NT2/D1 (cell line): Measurements from ENCODE around the gene OR8B3.
"Not testable (repeated sequence)": the region's sequence is repeated elsewhere in the genome, so short reads cannot be mapped to it uniquely, and the experiment has no call there.

Experiments used
- DNase-seq: peaks from one replicate; pipeline ENCODE4 v3.0.0-alpha.2; 2011; ENCODE audit warnings: low read depth, low spot score
- H3K27me3 ChIP-seq: 2 replicates; pipeline ENCODE4 v1.6.0; 2011; ENCODE audit warnings: mild to moderate bottlenecking; ENCODE audit not compliant: insufficient read length, insufficient read depth
- H3K36me3 ChIP-seq: 2 replicates; pipeline ENCODE4 v1.6.1; 2011; ENCODE audit warnings: mild to moderate bottlenecking, low read length, mixed read lengths; ENCODE audit not compliant: insufficient read depth, insufficient read length
- H3K4me1 ChIP-seq: 2 replicates; pipeline ENCODE4 v1.5.1; 2011; ENCODE audit not compliant: insufficient read depth, insufficient read length
- H3K4me3 ChIP-seq: 2 replicates; pipeline ENCODE4 v1.5.1; 2011; ENCODE audit warnings: low read depth; ENCODE audit not compliant: insufficient read length
- H3K9ac ChIP-seq: 2 replicates; pipeline ENCODE4 v1.6.0; 2011; ENCODE audit warnings: low read depth; ENCODE audit not compliant: insufficient read length
- H3K9me3 ChIP-seq: 2 replicates; pipeline ENCODE4 v1.5.1; 2011; ENCODE audit warnings: mild to moderate bottlenecking, low read length; ENCODE audit not compliant: insufficient read depth
- SUZ12 ChIP-seq: IDR thresholded peaks from 2 replicates; pipeline ENCODE4 v1.6.1; 2011; ENCODE audit not compliant: insufficient read length, insufficient read depth; ENCODE audit errors: extremely low read depth
- YY1 ChIP-seq: IDR thresholded peaks from 2 replicates; pipeline ENCODE4 v1.6.1; 2011; ENCODE audit not compliant: insufficient read length, insufficient read depth
- ZNF274 ChIP-seq: IDR thresholded peaks from 2 replicates; pipeline ENCODE4 v1.6.1; 2011; ENCODE audit warnings: mild to moderate bottlenecking, low read depth, low read length

The OR8B3 gene

GRCh38 chr11:124434699-124435098, 35.9 kb upstream of the OR8B3 start:
- DNase-seq: no peak
- Histone ChIP-seq H3K4me1 (no peaks in the 10 kb centered on the region), H3K36me3 (no peaks in the 10 kb centered on the region), H3K27me3 (no peaks in the 10 kb centered on the region), H3K4me3 (no peak overlapping the region), H3K9me3 (no peaks in the 10 kb centered on the region), H3K9ac (no peak overlapping the region)
- no peak for TF ChIP-seq SUZ12
- no peak for TF ChIP-seq YY1

GRCh38 chr11:124429599-124429998, 30.8 kb upstream of the OR8B3 start:
- no peak for DNase-seq
- Histone ChIP-seq H3K4me3 (no peak overlapping the region), H3K36me3 (no peaks in the 10 kb centered on the region), H3K9me3 (no peaks in the 10 kb centered on the region), H3K27me3 (no peaks in the 10 kb centered on the region), H3K9ac (no peak overlapping the region), H3K4me1 (no peaks in the 10 kb centered on the region)
- TF ChIP-seq YY1 (no peak), SUZ12 (no peak), ZNF274 (no peak)

GRCh38 chr11:124424384-124424921, 25.6 kb upstream of the OR8B3 start, which contains the start of gene OR8B4:
TSS of gene OR8B4 (minus strand) at chr11:124424871. CDS start at chr11:124424871, 0 bp downstream.
- H3K27me3 ChIP-seq: no peaks in the 10 kb centered on the region

DNA sequence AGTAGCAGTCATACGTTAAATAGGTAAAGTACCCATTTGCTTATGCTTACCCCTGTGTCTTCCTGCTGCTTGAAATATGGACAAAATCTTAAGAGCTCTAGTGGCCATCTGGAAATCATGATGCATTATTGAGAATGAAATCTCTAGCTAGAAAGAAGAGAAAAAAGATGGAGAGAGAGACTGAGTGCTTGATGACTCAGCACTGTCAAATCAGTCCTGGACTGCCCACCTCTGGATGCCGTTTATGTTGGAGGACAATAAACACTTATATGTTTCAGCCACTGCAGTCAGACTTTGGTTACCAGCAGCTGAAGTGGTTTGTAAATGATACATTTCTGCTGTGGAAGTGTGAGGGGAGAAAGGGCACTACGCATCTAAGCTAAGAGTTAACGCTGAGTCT, 22.2 kb upstream of the OR8B3 start:
- no peak overlapping the region for H3K9ac ChIP-seq
- no peaks in the 10 kb centered on the region for H3K36me3 ChIP-seq
- DNase-seq: no peak
- TF ChIP-seq SUZ12: no peak
- no peak for TF ChIP-seq ZNF274
- TF ChIP-seq YY1: no peak
- H3K4me3 ChIP-seq: no peak overlapping the region
- H3K4me1 ChIP-seq: no peaks in the 10 kb centered on the region
- no peaks in the 10 kb centered on the region for H3K27me3 ChIP-seq
- no peaks in the 10 kb centered on the region for H3K9me3 ChIP-seq

More at GRCh38 chr11:124424384-124424921, 25.6 kb upstream of the OR8B3 start, which contains the start of gene OR8B4:
- no peak within 1 kb of the TSS for H3K9ac ChIP-seq
- no peak for DNase-seq
- H3K4me3 ChIP-seq: no peak within 1 kb of the TSS
- no peaks in the 10 kb centered on the region for H3K36me3 ChIP-seq
- TF ChIP-seq YY1 (no peak), ZNF274 (no peak), SUZ12 (no peak)
- H3K9me3 ChIP-seq: no peaks in the 10 kb centered on the region
- H3K4me1 ChIP-seq: no peaks in the 10 kb centered on the region

- Histone ChIP-seq H3K4me1 (no peaks in the 10 kb centered on the region), H3K27me3 (no peaks in the 10 kb centered on the region), H3K4me3 (no peak overlapping the region), H3K9me3 (no peaks in the 10 kb centered on the region), H3K36me3 (no peaks in the 10 kb centered on the region), H3K9ac (no peak overlapping the region)
- DNase-seq: peak; percentile 39
- no peak for TF ChIP-seq YY1
- TF ChIP-seq ZNF274: no peak
- TF ChIP-seq SUZ12: no peak
These were observed 16.6 kb upstream of the OR8B3 start for GRCh38 chr11:124415356-124415923.

DNA sequence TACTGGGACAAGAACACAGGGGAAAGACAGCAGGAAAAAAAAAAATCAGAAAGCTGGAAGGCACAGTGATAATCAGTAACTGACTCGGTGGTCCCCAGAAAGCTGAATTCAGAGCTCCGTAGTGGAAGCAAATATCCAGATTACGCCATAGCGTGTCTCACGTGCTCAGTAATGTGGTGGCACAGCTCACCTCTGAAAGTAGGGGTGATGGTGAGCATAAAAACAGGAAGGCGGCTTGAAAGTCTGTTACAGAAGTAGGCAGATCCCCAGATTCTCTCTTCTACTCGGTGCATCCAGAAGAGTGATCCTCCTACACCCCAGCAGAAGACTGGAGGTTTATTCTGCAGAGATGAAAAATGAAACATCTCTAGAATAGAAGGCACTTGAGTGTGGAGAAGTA, 11.1 kb upstream of the OR8B3 start:
- Histone ChIP-seq H3K36me3 (no peaks in the 10 kb centered on the region), H3K4me3 (no peak overlapping the region), H3K9ac (no peak overlapping the region), H3K4me1 (no peaks in the 10 kb centered on the region), H3K9me3 (no peaks in the 10 kb centered on the region), H3K27me3 (no peaks in the 10 kb centered on the region)
- DNase-seq: no peak
- TF ChIP-seq SUZ12 (no peak), YY1 (no peak), ZNF274 (no peak)

GRCh38 chr11:124405581-124405980, 6.8 kb upstream of the OR8B3 start:
- no peaks in the 10 kb centered on the region for H3K4me1 ChIP-seq
- H3K27me3 ChIP-seq: no peaks in the 10 kb centered on the region
- TF ChIP-seq ZNF274 (no peak), YY1 (no peak)
- no peak overlapping the region for H3K4me3 ChIP-seq
- H3K9me3 ChIP-seq: peaks cover 6% of the 10 kb centered on the region; the same call in 1 of the 2 replicates
- no peaks in the 10 kb centered on the region for H3K36me3 ChIP-seq
- DNase-seq: no peak
- H3K9ac ChIP-seq: no peak overlapping the region

GRCh38 chr11:124403186-124403585, 4.4 kb upstream of the OR8B3 start:
- not testable (repeated sequence) for H3K27me3 ChIP-seq, H3K9ac ChIP-seq, H3K9me3 ChIP-seq, H3K36me3 ChIP-seq, H3K4me1 ChIP-seq, H3K4me3 ChIP-seq, DNase-seq
